ENCODE data around the gene HIVEP3.

DNA sequence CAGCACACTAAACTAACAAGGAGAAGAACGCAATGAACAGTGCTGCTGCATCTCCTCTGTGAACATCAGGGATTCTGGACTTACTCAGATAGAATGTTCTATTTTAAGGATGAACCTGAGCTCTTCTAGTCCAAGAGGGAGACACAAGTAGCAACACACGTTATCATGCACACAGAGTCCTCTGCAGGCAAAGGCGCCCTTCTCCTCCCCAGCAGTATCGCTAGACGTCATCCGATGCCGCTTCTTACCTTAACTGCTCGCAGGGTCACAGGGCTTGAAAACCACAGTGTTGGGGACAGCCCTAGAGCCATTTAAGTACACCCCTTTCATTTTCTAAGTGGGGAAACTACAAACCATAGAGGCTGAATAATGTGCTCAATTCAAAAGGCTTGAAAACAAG, 74.5 kb downstream of the HIVEP3 start:
- TF ChIP-seq, protein P1, sequence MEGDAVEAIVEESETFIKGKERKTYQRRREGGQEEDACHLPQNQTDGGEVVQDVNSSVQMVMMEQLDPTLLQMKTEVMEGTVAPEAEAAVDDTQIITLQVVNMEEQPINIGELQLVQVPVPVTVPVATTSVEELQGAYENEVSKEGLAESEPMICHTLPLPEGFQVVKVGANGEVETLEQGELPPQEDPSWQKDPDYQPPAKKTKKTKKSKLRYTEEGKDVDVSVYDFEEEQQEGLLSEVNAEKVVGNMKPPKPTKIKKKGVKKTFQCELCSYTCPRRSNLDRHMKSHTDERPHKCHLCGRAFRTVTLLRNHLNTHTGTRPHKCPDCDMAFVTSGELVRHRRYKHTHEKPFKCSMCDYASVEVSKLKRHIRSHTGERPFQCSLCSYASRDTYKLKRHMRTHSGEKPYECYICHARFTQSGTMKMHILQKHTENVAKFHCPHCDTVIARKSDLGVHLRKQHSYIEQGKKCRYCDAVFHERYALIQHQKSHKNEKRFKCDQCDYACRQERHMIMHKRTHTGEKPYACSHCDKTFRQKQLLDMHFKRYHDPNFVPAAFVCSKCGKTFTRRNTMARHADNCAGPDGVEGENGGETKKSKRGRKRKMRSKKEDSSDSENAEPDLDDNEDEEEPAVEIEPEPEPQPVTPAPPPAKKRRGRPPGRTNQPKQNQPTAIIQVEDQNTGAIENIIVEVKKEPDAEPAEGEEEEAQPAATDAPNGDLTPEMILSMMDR (IDR thresholded peaks at IDR 0.05), result no peak
- TF ChIP-seq SIN3A (IDR thresholded peaks at IDR 0.05; ENCODE audit: borderline replicate concordance, low read depth, low read length) (no peak), EP300 (IDR thresholded peaks at IDR 0.05; ENCODE audit: borderline replicate concordance in 1 of 2, low read depth in 1 of 2, low read length in 1 of 2) (no peak), SMC3 (IDR thresholded peaks at IDR 0.05; ENCODE audit: low read depth, low read length) (no peak), RXRA (IDR thresholded peaks at IDR 0.05; ENCODE audit: borderline replicate concordance, low read depth) (no peak), EZH2phosphoT487 (IDR thresholded peaks at IDR 0.05; ENCODE audit: borderline replicate concordance, low read depth) (no peak), YY1 (IDR thresholded peaks at IDR 0.05; ENCODE audit: low read depth) (no peak), GATA2 (CRISPR knock-in tag; IDR thresholded peaks at IDR 0.05) (no peak), ELF1 (IDR thresholded peaks at IDR 0.05) (no peak), MXI1 (IDR thresholded peaks at IDR 0.05; ENCODE audit: low read depth, low read length) (no peak)
- TF ChIP-seq, protein P2, sequence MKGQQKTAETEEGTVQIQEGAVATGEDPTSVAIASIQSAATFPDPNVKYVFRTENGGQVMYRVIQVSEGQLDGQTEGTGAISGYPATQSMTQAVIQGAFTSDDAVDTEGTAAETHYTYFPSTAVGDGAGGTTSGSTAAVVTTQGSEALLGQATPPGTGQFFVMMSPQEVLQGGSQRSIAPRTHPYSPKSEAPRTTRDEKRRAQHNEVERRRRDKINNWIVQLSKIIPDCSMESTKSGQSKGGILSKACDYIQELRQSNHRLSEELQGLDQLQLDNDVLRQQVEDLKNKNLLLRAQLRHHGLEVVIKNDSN (IDR thresholded peaks at IDR 0.05; ENCODE audit: borderline replicate concordance, low read depth), result no peak
- TF ChIP-seq, protein P3, sequence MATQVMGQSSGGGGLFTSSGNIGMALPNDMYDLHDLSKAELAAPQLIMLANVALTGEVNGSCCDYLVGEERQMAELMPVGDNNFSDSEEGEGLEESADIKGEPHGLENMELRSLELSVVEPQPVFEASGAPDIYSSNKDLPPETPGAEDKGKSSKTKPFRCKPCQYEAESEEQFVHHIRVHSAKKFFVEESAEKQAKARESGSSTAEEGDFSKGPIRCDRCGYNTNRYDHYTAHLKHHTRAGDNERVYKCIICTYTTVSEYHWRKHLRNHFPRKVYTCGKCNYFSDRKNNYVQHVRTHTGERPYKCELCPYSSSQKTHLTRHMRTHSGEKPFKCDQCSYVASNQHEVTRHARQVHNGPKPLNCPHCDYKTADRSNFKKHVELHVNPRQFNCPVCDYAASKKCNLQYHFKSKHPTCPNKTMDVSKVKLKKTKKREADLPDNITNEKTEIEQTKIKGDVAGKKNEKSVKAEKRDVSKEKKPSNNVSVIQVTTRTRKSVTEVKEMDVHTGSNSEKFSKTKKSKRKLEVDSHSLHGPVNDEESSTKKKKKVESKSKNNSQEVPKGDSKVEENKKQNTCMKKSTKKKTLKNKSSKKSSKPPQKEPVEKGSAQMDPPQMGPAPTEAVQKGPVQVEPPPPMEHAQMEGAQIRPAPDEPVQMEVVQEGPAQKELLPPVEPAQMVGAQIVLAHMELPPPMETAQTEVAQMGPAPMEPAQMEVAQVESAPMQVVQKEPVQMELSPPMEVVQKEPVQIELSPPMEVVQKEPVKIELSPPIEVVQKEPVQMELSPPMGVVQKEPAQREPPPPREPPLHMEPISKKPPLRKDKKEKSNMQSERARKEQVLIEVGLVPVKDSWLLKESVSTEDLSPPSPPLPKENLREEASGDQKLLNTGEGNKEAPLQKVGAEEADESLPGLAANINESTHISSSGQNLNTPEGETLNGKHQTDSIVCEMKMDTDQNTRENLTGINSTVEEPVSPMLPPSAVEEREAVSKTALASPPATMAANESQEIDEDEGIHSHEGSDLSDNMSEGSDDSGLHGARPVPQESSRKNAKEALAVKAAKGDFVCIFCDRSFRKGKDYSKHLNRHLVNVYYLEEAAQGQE (IDR thresholded peaks at IDR 0.05; ENCODE audit: low read depth, low read length), result no peak
- TF ChIP-seq, protein P4, sequence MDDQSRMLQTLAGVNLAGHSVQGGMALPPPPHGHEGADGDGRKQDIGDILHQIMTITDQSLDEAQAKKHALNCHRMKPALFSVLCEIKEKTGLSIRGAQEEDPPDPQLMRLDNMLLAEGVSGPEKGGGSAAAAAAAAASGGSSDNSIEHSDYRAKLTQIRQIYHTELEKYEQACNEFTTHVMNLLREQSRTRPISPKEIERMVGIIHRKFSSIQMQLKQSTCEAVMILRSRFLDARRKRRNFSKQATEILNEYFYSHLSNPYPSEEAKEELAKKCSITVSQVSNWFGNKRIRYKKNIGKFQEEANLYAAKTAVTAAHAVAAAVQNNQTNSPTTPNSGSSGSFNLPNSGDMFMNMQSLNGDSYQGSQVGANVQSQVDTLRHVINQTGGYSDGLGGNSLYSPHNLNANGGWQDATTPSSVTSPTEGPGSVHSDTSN (IDR thresholded peaks at IDR 0.05), result no peak
